ENCODE data around the gene NADK. TPM values are rescaled to one million over a fixed set of nuclear protein-coding genes. Genes with fewer than 3 reads are reported as not detected.
"Not testable (repeated sequence)": the region's sequence is repeated elsewhere in the genome, so short reads cannot be mapped to it uniquely, and the experiment has no call there.

The NADK gene
- total and polyA plus RNA-seq, 10 of the 15 experiments (the other 5 are each of a cell fraction or from before 2014, with no cell fraction given): 1.1 to 93.2 (median 46.9) TPM

DNA sequence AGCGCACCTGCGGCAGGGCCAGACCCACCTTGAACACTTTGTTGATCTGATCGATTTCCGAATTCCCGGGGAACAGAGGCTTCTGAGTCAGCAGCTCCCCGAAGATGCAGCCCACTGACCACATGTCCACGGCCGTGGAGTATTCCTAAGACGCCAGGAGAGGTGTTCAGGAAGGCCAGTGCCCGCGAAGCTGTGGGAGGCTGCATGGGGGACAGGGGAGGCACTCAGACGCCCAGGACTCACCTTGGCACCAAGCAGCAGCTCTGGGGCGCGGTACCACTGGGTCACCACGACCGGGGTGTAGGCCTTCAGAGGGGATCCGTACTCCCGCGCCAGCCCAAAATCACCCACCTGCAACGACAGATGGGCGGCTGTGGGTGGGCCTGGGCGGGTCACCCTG, 74.5 kb downstream of the NADK start:
- Histone ChIP-seq H3K4me3 (no peak overlapping the region), H3K4me1 (ENCODE audit: control insufficient read depth, insufficient read depth, low read length) (no peaks in the 10 kb centered on the region), H3K4me2 (ENCODE audit: control insufficient read depth, insufficient read depth) (no peak overlapping the region), H2AFZ (ENCODE audit: control insufficient read depth, low read depth, low read length) (no peak overlapping the region), H3K9me3 (replicated peaks; ENCODE audit: control insufficient read depth, insufficient read depth, low read length) (no peaks in the 10 kb centered on the region), H3K27ac (ENCODE audit: control insufficient read depth, insufficient read depth) (no peak overlapping the region), H3K79me2 (ENCODE audit: control insufficient read depth, insufficient read depth, low read length) (no peaks in the 10 kb centered on the region), H3K27me3 (replicated peaks in 1 of 2; ENCODE audit: control insufficient read depth in 2 of 2, insufficient read depth in 2 of 2, low read length in 1 of 2) (no peaks in the 10 kb centered on the region), H4K20me1 (ENCODE audit: control insufficient read depth, insufficient read depth) (no peaks in the 10 kb centered on the region), H3K36me3 (ENCODE audit: control insufficient read depth in 2 of 2, insufficient read depth in 2 of 2, low read length in 1 of 2) (peaks cover 0 to 2% of the 10 kb centered on the region in 2 experiments; a peak in 1 of 4 replicates), H3K9ac (ENCODE audit: control insufficient read depth, insufficient read depth, low read length) (no peak overlapping the region)
- FAIRE-seq: no peak
- CTCF ChIA-PET: no interaction called here
- BruUV-seq (replicated peaks): no TSS peak
- intact Hi-C loops (cut with micrococcal nuclease; ENCODE audit: unreplicated experiment) (no loop called here), in situ Hi-C loops (cut with MboI) (no loop called here)
- DNase-seq (ENCODE audit: low read depth, low spot score): no peak
- POLR2A ChIA-PET: no interaction called here
- ATAC-seq: no peak
- RAD21 ChIA-PET (ENCODE audit: unreplicated experiment): no interaction called here
- 96% methylated on average over 21 of the region's 22 CpGs for WGBS (ENCODE audit: insufficient coverage, insufficient replicate concordance, low lambda C conversion rate, missing lambda C conversion rate)
- SMC1A ChIA-PET (ENCODE audit: uncharacterized antibody, unreplicated experiment): no interaction called here
- no peak for TF ChIP-seq TBL1XR1 (IDR thresholded peaks at IDR 0.05; ENCODE audit: low read depth, low read length)
- TF ChIP-seq, protein P1, sequence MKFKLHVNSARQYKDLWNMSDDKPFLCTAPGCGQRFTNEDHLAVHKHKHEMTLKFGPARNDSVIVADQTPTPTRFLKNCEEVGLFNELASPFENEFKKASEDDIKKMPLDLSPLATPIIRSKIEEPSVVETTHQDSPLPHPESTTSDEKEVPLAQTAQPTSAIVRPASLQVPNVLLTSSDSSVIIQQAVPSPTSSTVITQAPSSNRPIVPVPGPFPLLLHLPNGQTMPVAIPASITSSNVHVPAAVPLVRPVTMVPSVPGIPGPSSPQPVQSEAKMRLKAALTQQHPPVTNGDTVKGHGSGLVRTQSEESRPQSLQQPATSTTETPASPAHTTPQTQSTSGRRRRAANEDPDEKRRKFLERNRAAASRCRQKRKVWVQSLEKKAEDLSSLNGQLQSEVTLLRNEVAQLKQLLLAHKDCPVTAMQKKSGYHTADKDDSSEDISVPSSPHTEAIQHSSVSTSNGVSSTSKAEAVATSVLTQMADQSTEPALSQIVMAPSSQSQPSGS (IDR thresholded peaks at IDR 0.05; ENCODE audit: low read length): no peak
- no peak for TF ChIP-seq POLR2AphosphoS2 (IDR thresholded peaks at IDR 0.05; ENCODE audit: low read depth, low read length)
- no peak for TF ChIP-seq HDGF (IDR thresholded peaks at IDR 0.05)
- no peak for TF ChIP-seq LARP7 (IDR thresholded peaks at IDR 0.05)
- TF ChIP-seq SMARCA5 (IDR thresholded peaks at IDR 0.05): no peak
- TF ChIP-seq KLF5 (IDR thresholded peaks at IDR 0.05; ENCODE audit: partially characterized antibody): no peak
- TF ChIP-seq, protein P2, sequence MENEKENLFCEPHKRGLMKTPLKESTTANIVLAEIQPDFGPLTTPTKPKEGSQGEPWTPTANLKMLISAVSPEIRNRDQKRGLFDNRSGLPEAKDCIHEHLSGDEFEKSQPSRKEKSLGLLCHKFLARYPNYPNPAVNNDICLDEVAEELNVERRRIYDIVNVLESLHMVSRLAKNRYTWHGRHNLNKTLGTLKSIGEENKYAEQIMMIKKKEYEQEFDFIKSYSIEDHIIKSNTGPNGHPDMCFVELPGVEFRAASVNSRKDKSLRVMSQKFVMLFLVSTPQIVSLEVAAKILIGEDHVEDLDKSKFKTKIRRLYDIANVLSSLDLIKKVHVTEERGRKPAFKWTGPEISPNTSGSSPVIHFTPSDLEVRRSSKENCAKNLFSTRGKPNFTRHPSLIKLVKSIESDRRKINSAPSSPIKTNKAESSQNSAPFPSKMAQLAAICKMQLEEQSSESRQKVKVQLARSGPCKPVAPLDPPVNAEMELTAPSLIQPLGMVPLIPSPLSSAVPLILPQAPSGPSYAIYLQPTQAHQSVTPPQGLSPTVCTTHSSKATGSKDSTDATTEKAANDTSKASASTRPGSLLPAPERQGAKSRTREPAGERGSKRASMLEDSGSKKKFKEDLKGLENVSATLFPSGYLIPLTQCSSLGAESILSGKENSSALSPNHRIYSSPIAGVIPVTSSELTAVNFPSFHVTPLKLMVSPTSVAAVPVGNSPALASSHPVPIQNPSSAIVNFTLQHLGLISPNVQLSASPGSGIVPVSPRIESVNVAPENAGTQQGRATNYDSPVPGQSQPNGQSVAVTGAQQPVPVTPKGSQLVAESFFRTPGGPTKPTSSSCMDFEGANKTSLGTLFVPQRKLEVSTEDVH (IDR thresholded peaks at IDR 0.05; ENCODE audit: low read depth, partially characterized antibody): no peak

DNA sequence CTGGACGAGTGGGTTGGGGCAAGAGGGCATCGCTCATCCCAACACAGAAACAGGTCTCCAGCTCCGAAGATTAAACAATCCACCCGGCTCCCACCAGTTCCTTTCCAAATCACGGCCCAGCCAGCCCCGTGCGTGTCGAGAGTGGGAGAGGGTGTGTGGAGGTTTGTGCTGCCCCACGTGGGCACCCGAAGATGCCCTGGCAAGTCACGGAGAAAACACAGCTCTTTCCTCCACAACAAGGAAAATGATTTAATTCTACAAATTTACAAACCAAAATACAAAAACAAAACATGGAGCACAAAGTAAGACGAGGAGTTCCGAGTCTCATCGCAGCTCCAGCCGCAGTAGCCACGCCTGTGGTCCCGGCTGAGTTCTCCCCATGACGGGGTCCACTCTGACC, 75.8 kb downstream of the NADK start:
- 100% methylated on average over 6 of the region's 18 CpGs for WGBS (ENCODE audit: insufficient coverage, insufficient replicate concordance, low lambda C conversion rate, missing lambda C conversion rate)
- ATAC-seq; DNase-seq (ENCODE audit: low read depth, low spot score); intact Hi-C loops (cut with micrococcal nuclease; ENCODE audit: unreplicated experiment); H3K9me3 ChIP-seq (replicated peaks; ENCODE audit: control insufficient read depth, insufficient read depth, low read length); RAD21 ChIA-PET (ENCODE audit: unreplicated experiment); POLR2A ChIA-PET; in situ Hi-C loops (cut with MboI); H3K79me2 ChIP-seq (ENCODE audit: control insufficient read depth, insufficient read depth, low read length); H3K27me3 ChIP-seq (replicated peaks in 1 of 2; ENCODE audit: control insufficient read depth in 2 of 2, insufficient read depth in 2 of 2, low read length in 1 of 2); H3K36me3 ChIP-seq (ENCODE audit: control insufficient read depth in 2 of 2, insufficient read depth in 2 of 2, low read length in 1 of 2); CTCF ChIA-PET; H3K27ac ChIP-seq (ENCODE audit: control insufficient read depth, insufficient read depth); H4K20me1 ChIP-seq (ENCODE audit: control insufficient read depth, insufficient read depth); H2AFZ ChIP-seq (ENCODE audit: control insufficient read depth, low read depth, low read length); SMC1A ChIA-PET (ENCODE audit: uncharacterized antibody, unreplicated experiment); H3K4me3 ChIP-seq; FAIRE-seq; H3K4me1 ChIP-seq (ENCODE audit: control insufficient read depth, insufficient read depth, low read length); H3K9ac ChIP-seq (ENCODE audit: control insufficient read depth, insufficient read depth, low read length); BruUV-seq (replicated peaks); H3K4me2 ChIP-seq (ENCODE audit: control insufficient read depth, insufficient read depth): not testable (repeated sequence)
